ENCODE measurements around the gene HDAC5.
"Not testable (repeated sequence)": the region's sequence is repeated elsewhere in the genome, so short reads cannot be mapped to it uniquely, and the experiment has no call there.

HDAC5 gene

GRCh38 chr17:44105941-44106340 is 17.5 kb downstream of the HDAC5 start:
- Histone ChIP-seq H2AK5ac (ENCODE audit: low read length, severe bottlenecking) (no peak overlapping the region), H3K4me2 (ENCODE audit: low read length, poor library complexity, severe bottlenecking) (no peak overlapping the region), H3K4ac (ENCODE audit: low read depth in 1 of 2, low read length in 2 of 2) (no peak overlapping the region), H3K36me3 (ENCODE audit: control insufficient read depth in 1 of 2, insufficient read depth in 2 of 2, low read depth in 1 of 2, low read length in 2 of 2) (peaks cover 10 to 26% of the 10 kb centered on the region in 2 experiments), H3K9ac (ENCODE audit: low read length) (no peak overlapping the region), H3K14ac (ENCODE audit: low read length in 2 of 2) (no peak overlapping the region), H2BK12ac (ENCODE audit: low read length in 2 of 2) (peak overlapping the region in 1 of 2 experiments; percentile 14), H2BK5ac (ENCODE audit: low read depth, low read length, poor library complexity, severe bottlenecking) (no peak overlapping the region), H3K9me3 (ENCODE audit: control insufficient read depth, low read length) (no peaks in the 10 kb centered on the region), H4K8ac (ENCODE audit: low read length) (no peak overlapping the region), H3K18ac (ENCODE audit: low read depth in 1 of 2, low read length in 2 of 2) (peak overlapping the region in 1 of 2 experiments; percentile 68), H4K91ac (ENCODE audit: low read length) (no peak overlapping the region), H3K4me1 (ENCODE audit: control insufficient read depth, insufficient read depth, low read depth, low read length) (peaks cover 42% of the 10 kb centered on the region), H3K4me3 (ENCODE audit: insufficient read depth in 1 of 2, low read depth in 1 of 2, low read length in 2 of 2) (no peak overlapping the region), H2AFZ (ENCODE audit: low read depth, low read length) (no peak overlapping the region), H3K27me3 (ENCODE audit: control insufficient read depth in 1 of 2, insufficient read depth in 1 of 2, low read length in 2 of 2) (no peaks in the 10 kb centered on the region), H3K27ac (ENCODE audit: low read length, poor library complexity, severe bottlenecking) (no peak overlapping the region), H2BK15ac (ENCODE audit: low read depth, poor library complexity, severe bottlenecking) (peak overlapping the region; percentile 60), H3K79me1 (replicated peaks; ENCODE audit: low read length, poor library complexity, severe bottlenecking) (peaks cover 35% of the 10 kb centered on the region), H3K23ac (ENCODE audit: low read length in 2 of 2) (no peak overlapping the region), H2BK120ac (ENCODE audit: low read depth, low read length) (no peak overlapping the region)
- DNase-seq: no peak
- 30% methylated on average over 3 of the region's 3 CpGs for WGBS

- no peak for DNase-seq
- H3K79me1 ChIP-seq (replicated peaks; ENCODE audit: low read length, poor library complexity, severe bottlenecking): peaks cover 33% of the 10 kb centered on the region
- no peak overlapping the region for H3K14ac ChIP-seq (ENCODE audit: low read length in 2 of 2)
- no peak overlapping the region for H2BK15ac ChIP-seq (ENCODE audit: low read depth, poor library complexity, severe bottlenecking)
- H3K9me3 ChIP-seq (ENCODE audit: control insufficient read depth, low read length): no peaks in the 10 kb centered on the region
- no peak overlapping the region for H3K4me3 ChIP-seq (ENCODE audit: insufficient read depth in 1 of 2, low read depth in 1 of 2, low read length in 2 of 2)
- no peak overlapping the region for H2BK5ac ChIP-seq (ENCODE audit: low read depth, low read length, poor library complexity, severe bottlenecking)
- H4K91ac ChIP-seq (ENCODE audit: low read length): no peak overlapping the region
- H3K23ac ChIP-seq (ENCODE audit: low read length in 2 of 2): no peak overlapping the region
- no peak overlapping the region for H3K4ac ChIP-seq (ENCODE audit: low read depth in 1 of 2, low read length in 2 of 2)
- peaks cover 38% of the 10 kb centered on the region for H3K4me1 ChIP-seq (ENCODE audit: control insufficient read depth, insufficient read depth, low read depth, low read length)
- H2AFZ ChIP-seq (ENCODE audit: low read depth, low read length): no peak overlapping the region
- H3K9ac ChIP-seq (ENCODE audit: low read length): no peak overlapping the region
- no peak overlapping the region for H3K18ac ChIP-seq (ENCODE audit: low read depth in 1 of 2, low read length in 2 of 2)
- WGBS: 82% methylated on average over 3 of the region's 3 CpGs
- no peak overlapping the region for H3K4me2 ChIP-seq (ENCODE audit: low read length, poor library complexity, severe bottlenecking)
- H2AK5ac ChIP-seq (ENCODE audit: low read length, severe bottlenecking): no peak overlapping the region
- no peaks in the 10 kb centered on the region for H3K27me3 ChIP-seq (ENCODE audit: control insufficient read depth in 1 of 2, insufficient read depth in 1 of 2, low read length in 2 of 2)
- no peak overlapping the region for H2BK120ac ChIP-seq (ENCODE audit: low read depth, low read length)
- H4K8ac ChIP-seq (ENCODE audit: low read length): peak overlapping the region; percentile 40
- no peak overlapping the region for H3K27ac ChIP-seq (ENCODE audit: low read length, poor library complexity, severe bottlenecking)
- peak overlapping the region; percentile 22 to 72 for H2BK12ac ChIP-seq (ENCODE audit: low read length in 2 of 2)
- H3K36me3 ChIP-seq (ENCODE audit: control insufficient read depth in 1 of 2, insufficient read depth in 2 of 2, low read depth in 1 of 2, low read length in 2 of 2): peaks cover 10 to 26% of the 10 kb centered on the region in 2 experiments
These were observed 18.0 kb downstream of the HDAC5 start for GRCh38 chr17:44105483-44105882.

GRCh38 chr17:44102849-44103622 is 20.4 kb downstream of the HDAC5 start:
- 83% methylated on average over 15 of the region's 16 CpGs for WGBS
- H2BK120ac ChIP-seq (ENCODE audit: low read depth, low read length): no peak overlapping the region

GRCh38 chr17:44101858-44102257 is 21.6 kb downstream of the HDAC5 start:
- H4K91ac ChIP-seq (ENCODE audit: low read length); H3K4me3 ChIP-seq (ENCODE audit: insufficient read depth in 1 of 2, low read depth in 1 of 2, low read length in 2 of 2); H2BK120ac ChIP-seq (ENCODE audit: low read depth, low read length); H3K27ac ChIP-seq (ENCODE audit: low read length, poor library complexity, severe bottlenecking); H3K9me3 ChIP-seq (ENCODE audit: control insufficient read depth, low read length); H2BK5ac ChIP-seq (ENCODE audit: low read depth, low read length, poor library complexity, severe bottlenecking); H2AK5ac ChIP-seq (ENCODE audit: low read length, severe bottlenecking); H3K4me2 ChIP-seq (ENCODE audit: low read length, poor library complexity, severe bottlenecking); H2AFZ ChIP-seq (ENCODE audit: low read depth, low read length); H3K14ac ChIP-seq (ENCODE audit: low read length in 2 of 2); H3K27me3 ChIP-seq (ENCODE audit: control insufficient read depth in 1 of 2, insufficient read depth in 1 of 2, low read length in 2 of 2); H2BK15ac ChIP-seq (ENCODE audit: low read depth, poor library complexity, severe bottlenecking); H3K23ac ChIP-seq (ENCODE audit: low read length in 2 of 2); DNase-seq: not testable (repeated sequence)
- Histone ChIP-seq H2BK12ac (ENCODE audit: low read length in 2 of 2) (peak overlapping the region in 1 of 2 experiments; percentile 59), H3K9ac (ENCODE audit: low read length) (peak overlapping the region; percentile 63), H3K4ac (ENCODE audit: low read depth in 1 of 2, low read length in 2 of 2) (peak overlapping the region in 1 of 2 experiments; percentile 19), H3K18ac (ENCODE audit: low read depth in 1 of 2, low read length in 2 of 2) (peak overlapping the region; percentile 31 to 61), H3K36me3 (ENCODE audit: control insufficient read depth in 1 of 2, insufficient read depth in 2 of 2, low read depth in 1 of 2, low read length in 2 of 2) (peaks cover 13 to 26% of the 10 kb centered on the region in 2 experiments), H4K8ac (ENCODE audit: low read length) (peak overlapping the region; percentile 92), H3K79me1 (replicated peaks; ENCODE audit: low read length, poor library complexity, severe bottlenecking) (peaks cover 27% of the 10 kb centered on the region), H3K4me1 (ENCODE audit: control insufficient read depth, insufficient read depth, low read depth, low read length) (peaks cover 20% of the 10 kb centered on the region)
- 98% methylated on average over 5 of the region's 6 CpGs for WGBS

More at GRCh38 chr17:44102849-44103622, 20.4 kb downstream of the HDAC5 start:
- Histone ChIP-seq H3K14ac (ENCODE audit: low read length in 2 of 2) (no peak overlapping the region), H2AFZ (ENCODE audit: low read depth, low read length) (no peak overlapping the region), H3K36me3 (ENCODE audit: control insufficient read depth in 1 of 2, insufficient read depth in 2 of 2, low read depth in 1 of 2, low read length in 2 of 2) (peaks cover 13 to 26% of the 10 kb centered on the region in 2 experiments), H3K4me2 (ENCODE audit: low read length, poor library complexity, severe bottlenecking) (no peak overlapping the region), H2BK5ac (ENCODE audit: low read depth, low read length, poor library complexity, severe bottlenecking) (no peak overlapping the region), H2BK15ac (ENCODE audit: low read depth, poor library complexity, severe bottlenecking) (no peak overlapping the region), H3K79me1 (replicated peaks; ENCODE audit: low read length, poor library complexity, severe bottlenecking) (peaks cover 31% of the 10 kb centered on the region), H3K27me3 (ENCODE audit: control insufficient read depth in 1 of 2, insufficient read depth in 1 of 2, low read length in 2 of 2) (no peaks in the 10 kb centered on the region), H2BK12ac (ENCODE audit: low read length in 2 of 2) (no peak overlapping the region), H4K91ac (ENCODE audit: low read length) (no peak overlapping the region), H3K4me1 (ENCODE audit: control insufficient read depth, insufficient read depth, low read depth, low read length) (peaks cover 16% of the 10 kb centered on the region), H3K9ac (ENCODE audit: low read length) (no peak overlapping the region), H3K4me3 (ENCODE audit: insufficient read depth in 1 of 2, low read depth in 1 of 2, low read length in 2 of 2) (no peak overlapping the region), H3K27ac (ENCODE audit: low read length, poor library complexity, severe bottlenecking) (no peak overlapping the region), H4K8ac (ENCODE audit: low read length) (no peak overlapping the region), H3K4ac (ENCODE audit: low read depth in 1 of 2, low read length in 2 of 2) (peak overlapping the region in 1 of 2 experiments; percentile 35), H3K18ac (ENCODE audit: low read depth in 1 of 2, low read length in 2 of 2) (no peak overlapping the region), H3K23ac (ENCODE audit: low read length in 2 of 2) (no peak overlapping the region), H3K9me3 (ENCODE audit: control insufficient read depth, low read length) (no peaks in the 10 kb centered on the region), H2AK5ac (ENCODE audit: low read length, severe bottlenecking) (no peak overlapping the region)
- DNase-seq: no peak

All from mesenchymal stem cell (in vitro differentiated cells and primary cell).